GM18867 (cell line): ENCODE results near the gene GPHA2.

Experiments
- ATAC-seq: cut with Tn5 transposase; IDR thresholded peaks from one replicate; pipeline ENCODE4 v1.9.1; 2021; ENCODE audit warnings: mild to moderate bottlenecking, moderate library complexity; ENCODE audit not compliant: unreplicated experiment

Gene GPHA2

GRCh38 chr11:64931290-64931689 is 4.4 kb downstream of the GPHA2 start:
- ATAC-seq: no peak

GRCh38 chr11:64930340-64930739 is 5.4 kb downstream of the GPHA2 start:
- no peak for ATAC-seq

- no peak for ATAC-seq
Measured at GRCh38 chr11:64929625-64930024, 6.1 kb downstream of the GPHA2 start.

GRCh38 chr11:64928957-64929356 is 6.7 kb downstream of the GPHA2 start:
- ATAC-seq: no peak

DNA sequence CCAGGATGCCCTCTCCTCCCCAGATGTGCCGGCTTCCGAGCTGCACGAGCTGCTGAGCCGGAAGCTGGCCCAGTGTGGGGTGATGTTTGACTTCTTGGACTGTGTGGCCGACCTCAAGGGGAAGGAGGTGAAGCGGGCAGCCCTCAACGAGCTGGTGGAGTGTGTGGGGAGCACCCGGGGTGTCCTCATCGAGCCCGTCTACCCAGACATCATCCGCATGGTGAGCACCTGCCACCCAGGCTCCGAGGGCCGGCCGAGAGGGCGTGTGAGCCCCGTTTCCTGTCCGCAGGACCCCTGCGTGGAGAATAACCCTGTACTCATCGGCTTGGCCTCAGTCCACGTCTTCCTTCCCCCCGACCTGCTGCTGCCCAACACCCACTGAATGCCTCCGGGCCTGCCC is 9.0 kb downstream of the GPHA2 start:
- ATAC-seq: no peak

GRCh38 chr11:64925536-64926436 is 9.9 kb downstream of the GPHA2 start:
- ATAC-seq: no peak

DNA sequence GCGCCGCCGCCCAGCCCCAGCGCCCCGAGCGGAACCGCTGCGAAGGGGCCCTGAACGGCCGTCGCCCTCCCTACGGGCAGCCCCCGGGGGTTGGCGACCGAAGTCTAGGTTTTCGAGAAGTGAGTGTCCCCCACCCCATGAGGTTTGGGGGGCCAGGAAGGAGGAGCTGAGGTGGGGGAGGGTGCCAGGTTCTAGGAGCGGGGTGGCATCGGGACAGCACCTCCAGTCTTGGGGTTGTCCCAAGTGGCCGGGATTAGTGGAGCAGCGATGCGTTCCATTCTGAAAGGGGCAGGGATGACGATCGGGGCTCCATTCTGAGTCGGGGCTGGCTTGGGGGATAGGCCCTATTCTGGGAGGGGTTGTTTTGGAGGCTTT is 10.8 kb downstream of the GPHA2 start:
- no peak for ATAC-seq

GRCh38 chr11:64923944-64924909 is 11.5 kb downstream of the GPHA2 start, which contains the start of gene PPP2R5B:
Gene PPP2R5B, plus strand, starts transcription at chr11:64924689. Its CDS starts 1,046 bp downstream, at chr11:64925735.
- peak; percentile 83 for ATAC-seq

DNA sequence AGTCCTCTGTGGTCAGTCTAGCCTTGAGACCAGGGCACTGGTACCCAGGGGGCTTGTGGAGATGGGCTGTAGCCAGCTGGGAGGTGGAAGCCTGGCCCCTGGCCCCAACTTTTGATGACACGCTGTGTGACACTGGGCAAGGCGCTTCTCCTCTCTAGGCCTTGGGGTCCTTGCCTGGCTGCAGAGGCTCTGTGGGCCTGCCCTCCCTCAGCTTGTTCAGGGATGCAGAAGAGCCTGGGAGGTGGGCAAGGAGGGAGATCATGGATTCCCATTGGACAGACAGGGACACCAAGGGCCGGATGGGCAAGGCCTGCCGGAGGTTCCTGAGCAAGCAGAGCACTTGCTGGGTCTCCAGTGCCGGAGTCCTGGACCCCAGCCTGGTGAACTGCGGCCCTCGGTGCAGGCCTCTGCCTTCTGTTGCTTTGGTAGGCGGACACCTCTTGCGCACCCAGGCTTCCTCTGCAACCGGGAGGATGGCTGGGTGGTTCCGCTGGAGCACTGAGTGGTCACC is 12.5 kb downstream of the GPHA2 start:
- ATAC-seq: no peak

DNA sequence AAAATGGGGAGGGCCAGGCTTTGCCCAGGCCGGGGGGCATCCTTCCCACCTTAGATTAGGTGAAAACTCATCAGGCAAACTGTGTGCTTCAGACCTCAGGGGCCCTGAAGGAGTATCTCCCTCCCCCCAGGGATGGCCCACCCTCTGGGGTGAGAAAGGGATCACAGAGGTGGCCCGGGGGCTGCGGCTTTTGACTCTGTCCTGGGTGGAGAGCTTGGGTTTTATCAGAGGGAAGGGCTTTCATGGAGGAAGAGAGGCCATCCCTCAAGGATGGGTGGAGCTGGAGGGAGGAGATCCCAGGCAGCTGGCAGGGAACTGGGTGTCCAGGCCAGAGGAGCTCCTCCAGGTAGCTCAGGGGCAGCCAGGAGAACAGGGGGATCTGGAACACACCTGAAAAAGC is 14.3 kb downstream of the GPHA2 start:
- no peak for ATAC-seq

DNA sequence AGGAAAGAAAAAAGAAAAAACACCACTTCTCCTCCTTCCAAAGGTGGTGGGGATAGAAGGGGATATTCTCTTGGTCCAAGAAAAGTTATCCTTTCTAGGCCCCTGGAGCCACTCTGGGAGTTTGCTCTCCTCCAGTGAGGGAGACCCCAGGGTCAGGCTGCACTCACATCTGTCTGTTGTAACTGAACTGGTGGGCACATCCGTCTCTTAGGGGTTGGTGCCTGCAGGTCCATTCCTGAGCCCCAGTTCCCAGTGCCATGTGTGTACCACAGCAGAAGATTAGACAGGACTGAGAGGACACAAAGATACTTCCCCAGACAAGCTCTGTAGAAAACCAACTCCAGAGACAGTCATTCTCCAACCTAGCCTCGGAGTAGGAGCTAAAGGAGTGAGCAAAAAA is 15.6 kb downstream of the GPHA2 start:
- ATAC-seq: no peak

DNA sequence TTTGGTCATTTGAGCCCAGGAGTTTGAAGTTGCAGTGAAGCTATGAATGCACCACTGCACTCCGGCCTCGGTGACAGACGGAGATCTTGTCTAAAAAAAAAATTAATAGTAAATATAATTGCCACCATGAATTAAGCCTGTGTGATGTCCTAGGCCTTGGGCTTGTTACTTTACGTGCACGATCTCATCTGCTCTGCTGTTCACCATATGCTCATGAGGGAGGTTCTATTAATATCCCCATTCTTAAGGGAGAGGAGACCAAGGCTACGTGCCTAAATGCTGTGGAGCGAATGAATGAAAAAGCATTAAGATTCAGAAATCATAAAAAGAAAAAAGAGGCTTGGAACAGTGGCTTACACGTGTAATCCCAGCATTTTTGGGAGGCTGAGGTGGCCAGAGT is 16.1 kb downstream of the GPHA2 start:
- no peak for ATAC-seq

- ATAC-seq: no peak
Measured at GRCh38 chr11:64918017-64918416, 17.7 kb downstream of the GPHA2 start.

- ATAC-seq: no peak
Measured at GRCh38 chr11:64917663-64917995, 18.1 kb downstream of the GPHA2 start.

DNA sequence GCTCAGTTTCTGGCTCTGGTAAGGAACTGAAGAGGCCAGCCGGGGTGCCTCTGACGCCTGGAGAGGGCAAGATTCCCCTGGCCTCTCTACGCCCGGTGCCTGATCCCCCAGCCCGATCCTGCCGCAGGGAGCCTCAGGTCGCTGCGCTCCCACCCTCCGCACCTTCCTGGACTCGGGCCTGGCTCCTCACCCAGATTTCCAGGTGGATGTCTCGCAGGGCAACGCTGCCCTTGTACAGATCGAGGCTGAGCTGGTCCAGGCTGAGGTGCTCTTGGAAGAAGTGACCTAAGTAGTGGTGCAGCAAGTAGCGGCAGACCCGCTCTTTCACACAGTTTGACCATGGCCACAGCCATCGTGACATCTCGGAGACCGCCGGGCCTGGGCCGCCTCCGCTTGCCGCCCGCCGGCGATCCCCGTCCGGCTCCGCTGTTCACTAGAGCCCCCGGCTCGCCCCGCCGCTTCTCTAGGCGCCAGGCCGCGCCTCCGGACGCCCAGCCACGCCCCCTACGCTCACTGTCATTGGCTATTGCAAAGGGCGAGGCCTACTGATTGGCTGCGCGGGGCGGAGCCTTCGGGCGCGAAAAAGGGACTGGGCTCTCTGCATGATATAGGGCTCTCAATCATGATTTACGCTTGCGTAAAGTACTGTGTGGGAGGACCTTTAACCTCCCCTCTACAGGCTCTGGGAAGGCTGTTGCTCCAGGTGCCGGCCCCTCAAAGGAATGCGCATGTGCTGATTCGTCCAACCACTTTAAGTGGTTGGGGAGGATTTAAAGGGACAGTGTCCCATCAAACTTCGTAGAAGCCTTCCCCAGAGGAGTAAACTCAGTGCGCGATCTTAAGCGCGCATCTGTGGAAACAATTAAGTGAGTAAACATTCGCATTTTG is 18.7 kb downstream of the GPHA2 start, which contains the start of gene ATG2A:
Gene ATG2A, minus strand, starts transcription at position 435 of the 888 bp plus-strand sequence. Its CDS starts 74 bp downstream, at position 361.
- peak; percentile 90 for ATAC-seq

DNA sequence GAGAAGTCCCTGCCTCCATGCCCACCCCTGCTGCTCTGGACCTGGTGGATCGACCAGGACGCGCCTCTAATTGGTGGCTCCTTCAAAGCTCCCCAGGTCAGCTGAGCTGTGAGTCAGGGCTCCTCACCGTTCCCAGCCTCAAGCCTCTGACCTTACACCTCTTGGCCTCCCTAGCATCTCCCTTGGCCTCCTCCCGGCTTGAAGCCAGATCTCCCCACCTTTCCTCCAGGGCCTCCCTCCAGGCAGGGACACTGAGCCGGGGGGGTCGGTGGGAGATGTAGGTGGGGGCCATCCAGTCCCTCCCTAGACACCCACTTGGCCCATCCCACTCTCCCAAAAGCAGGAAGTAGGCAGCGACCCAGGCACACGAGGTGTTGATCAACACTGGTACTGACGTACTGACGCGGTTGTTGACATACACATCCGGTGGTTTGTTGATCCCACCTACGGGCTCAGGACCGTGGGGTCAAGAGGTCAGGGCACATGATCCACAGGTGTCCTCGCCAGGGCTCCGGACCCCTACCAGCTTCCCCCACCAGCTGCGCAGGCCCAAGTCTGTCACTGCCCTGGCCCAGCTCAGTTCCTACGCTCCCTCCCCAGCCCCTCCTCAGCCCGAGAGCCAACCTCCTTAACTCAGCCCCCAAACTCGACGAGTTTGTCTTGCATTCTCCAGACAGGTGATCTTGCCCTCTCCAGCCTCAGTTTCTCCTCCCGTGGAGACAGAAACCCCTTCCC is 19.5 kb downstream of the GPHA2 start:
- ATAC-seq: peak; percentile 29

DNA sequence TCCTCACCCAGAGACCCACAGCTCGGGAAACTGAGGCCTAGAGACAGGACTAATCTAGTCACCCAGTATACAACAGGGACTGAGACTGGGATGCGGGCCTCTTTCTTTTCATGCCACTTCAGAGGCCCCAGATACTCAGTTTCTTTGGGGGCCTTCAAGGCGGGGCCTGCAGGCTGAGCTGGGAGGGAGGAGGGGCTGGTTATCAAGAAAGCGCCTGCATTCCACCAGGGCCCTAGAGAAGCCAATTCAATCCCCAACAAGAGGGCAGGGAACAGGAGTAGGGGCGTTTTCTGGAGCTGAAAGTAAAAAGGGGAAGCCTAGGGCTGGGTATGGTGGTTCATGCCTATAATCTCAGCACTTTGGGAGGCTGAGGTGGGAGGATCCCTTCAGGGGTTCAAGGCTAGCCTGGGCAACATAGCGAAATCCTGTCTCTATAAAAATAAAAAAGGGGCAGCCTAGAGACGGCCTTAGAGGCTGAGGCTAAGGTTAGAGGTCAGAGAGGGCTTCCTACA is 20.3 kb downstream of the GPHA2 start:
- ATAC-seq: no peak

GRCh38 chr11:64914123-64914522 is 21.6 kb downstream of the GPHA2 start:
- no peak for ATAC-seq

DNA sequence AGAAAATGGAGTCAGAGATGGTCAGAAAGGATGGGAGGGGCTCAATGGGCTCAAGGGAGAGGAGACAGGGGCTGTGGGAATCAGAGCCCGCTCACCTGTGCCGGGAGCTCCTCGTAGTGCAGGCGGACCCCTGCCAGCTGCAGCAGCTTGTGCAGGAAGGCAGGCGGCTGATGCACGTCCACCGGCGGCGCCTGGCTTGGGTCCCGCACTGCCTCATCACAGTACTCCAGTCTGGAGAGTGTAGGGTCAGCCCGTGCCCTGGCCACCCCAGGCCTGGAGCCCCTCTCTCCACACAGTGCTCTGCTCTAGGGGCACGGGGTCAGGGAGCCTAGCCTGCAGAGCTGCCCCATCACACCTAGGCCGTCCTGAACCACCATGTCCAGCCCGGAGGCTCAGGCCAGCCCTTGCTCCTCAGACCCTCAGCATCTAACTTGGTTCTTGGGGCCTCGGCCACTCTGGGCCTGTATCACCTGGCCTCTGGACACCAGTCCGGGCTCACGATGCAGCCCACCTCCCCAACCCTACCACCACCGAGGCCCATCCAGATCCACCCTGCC is 22.4 kb downstream of the GPHA2 start:
- ATAC-seq: no peak
